ENCODE results near the gene AUTS2. TPM values are rescaled to one million over a fixed set of nuclear protein-coding genes. Genes with fewer than 3 reads are reported as not detected.

Gene AUTS2
- total RNA-seq, 2 donors from 2014 or later: 8.6 TPM

DNA sequence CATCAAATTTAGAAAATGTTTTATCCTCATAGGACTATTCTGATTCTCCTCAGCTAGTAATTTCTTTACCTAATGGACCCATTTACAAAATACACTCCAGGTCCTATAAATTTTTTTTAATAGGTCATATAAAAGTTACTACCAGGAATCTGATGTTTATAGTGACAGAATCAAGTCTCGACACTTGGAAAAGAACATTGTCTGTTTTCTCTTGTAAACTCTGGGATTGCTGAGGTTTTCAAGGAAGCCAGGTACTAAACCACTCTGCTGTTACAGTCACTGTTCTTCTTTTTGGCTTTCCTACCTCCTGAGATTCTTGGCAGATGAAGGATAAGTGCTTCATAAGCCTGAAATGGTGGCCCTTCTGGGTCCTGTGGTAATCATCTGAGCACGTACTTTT is 493.1 kb downstream of the AUTS2 start:
- Histone ChIP-seq H3K4me1 (peaks cover 0 to 24% of the 10 kb centered on the region in 2 donors), H3K27ac (no peak overlapping the region), H3K4me3 (no peak overlapping the region), H3K27me3 (no peaks in the 10 kb centered on the region), H3K36me3 (no peaks in the 10 kb centered on the region), H3K9me3 (peaks cover 0 to 8% of the 10 kb centered on the region in 2 donors)
- TF ChIP-seq, protein P1, sequence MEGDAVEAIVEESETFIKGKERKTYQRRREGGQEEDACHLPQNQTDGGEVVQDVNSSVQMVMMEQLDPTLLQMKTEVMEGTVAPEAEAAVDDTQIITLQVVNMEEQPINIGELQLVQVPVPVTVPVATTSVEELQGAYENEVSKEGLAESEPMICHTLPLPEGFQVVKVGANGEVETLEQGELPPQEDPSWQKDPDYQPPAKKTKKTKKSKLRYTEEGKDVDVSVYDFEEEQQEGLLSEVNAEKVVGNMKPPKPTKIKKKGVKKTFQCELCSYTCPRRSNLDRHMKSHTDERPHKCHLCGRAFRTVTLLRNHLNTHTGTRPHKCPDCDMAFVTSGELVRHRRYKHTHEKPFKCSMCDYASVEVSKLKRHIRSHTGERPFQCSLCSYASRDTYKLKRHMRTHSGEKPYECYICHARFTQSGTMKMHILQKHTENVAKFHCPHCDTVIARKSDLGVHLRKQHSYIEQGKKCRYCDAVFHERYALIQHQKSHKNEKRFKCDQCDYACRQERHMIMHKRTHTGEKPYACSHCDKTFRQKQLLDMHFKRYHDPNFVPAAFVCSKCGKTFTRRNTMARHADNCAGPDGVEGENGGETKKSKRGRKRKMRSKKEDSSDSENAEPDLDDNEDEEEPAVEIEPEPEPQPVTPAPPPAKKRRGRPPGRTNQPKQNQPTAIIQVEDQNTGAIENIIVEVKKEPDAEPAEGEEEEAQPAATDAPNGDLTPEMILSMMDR (IDR thresholded peaks at IDR 0.05): no peak
- DNase-seq (ENCODE audit: low spot score): no peak

DNA sequence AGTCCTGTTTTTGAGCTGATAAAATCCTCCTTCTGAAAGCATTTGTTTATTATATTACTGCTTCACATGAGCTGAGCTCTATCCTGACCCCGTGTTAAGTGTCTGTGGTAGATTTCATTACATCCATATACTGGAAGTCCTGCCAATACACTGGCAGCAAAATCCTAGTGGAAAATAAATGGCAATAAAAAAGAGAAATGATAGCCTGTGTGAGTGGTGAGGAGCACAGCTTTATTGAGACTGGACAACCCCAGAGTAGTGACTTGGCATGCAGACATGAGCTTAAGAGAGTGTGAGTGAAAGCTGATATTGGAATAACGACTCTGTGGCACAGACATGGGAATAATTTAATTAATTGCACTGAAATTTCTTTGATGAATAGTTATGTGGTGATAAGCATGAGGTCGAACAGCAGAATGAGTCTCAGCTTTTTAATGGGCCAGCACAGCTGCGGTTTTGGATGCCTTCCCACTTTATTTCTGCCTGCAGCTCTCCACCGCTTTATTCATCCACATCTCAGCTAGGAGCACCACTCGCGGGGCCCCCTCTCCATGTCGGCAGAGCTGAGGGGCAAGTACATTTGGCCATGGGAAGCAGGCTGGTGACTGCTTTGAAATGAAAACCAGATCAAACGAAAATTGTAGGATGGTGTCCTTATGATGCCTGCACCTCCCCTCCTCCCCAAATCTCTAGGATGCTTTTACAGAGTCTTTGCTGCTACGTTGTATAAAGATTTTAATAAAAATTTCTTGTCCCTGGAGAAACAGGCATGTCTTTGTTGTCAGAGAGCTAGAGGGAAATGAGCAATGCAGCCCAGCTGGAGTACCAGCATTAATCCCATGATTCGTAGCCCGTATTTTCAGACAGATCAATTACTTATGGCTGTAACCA is 494.3 kb downstream of the AUTS2 start:
- Histone ChIP-seq H3K9me3 (no peaks in the 10 kb centered on the region), H3K4me3 (no peak overlapping the region), H3K27me3 (no peaks in the 10 kb centered on the region), H3K27ac (no peak overlapping the region), H3K4me1 (peaks cover 0 to 24% of the 10 kb centered on the region in 2 donors), H3K36me3 (no peaks in the 10 kb centered on the region)
- no peak for DNase-seq (ENCODE audit: low spot score)
- TF ChIP-seq, protein P1 (IDR thresholded peaks at IDR 0.05): no peak

DNA sequence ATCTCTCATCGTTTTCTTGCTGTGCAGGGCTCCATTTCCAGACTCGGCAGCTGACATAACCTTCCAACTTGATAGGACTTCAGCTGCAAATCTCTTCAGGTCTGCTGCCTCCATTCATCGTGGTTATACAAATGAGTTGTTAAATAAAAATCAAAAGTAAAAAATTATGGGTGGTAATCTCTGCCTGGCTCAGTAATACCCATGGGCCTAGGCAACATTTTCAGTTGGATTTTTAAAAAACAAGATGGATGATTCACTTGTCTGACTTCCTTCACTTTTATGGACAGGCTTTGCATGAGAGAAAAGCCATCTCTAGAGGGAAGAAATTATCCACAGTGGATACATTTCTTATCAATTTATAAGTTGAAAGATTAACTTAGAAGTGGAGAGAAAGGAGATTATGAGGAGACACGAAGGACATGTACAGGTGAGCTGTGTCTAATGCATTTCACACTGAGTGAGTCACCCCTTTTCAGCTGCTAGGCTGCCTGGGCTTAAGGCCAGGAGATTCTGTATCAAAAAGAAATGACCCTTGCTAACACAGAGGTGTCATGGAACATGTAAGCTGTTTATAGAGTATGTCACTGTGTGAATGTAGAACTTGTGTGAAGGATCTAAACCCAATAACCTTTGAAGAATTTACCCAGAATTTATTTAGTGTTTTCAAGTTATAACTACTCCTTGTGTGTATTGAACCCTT is 495.1 kb downstream of the AUTS2 start:
- no peak overlapping the region for H3K27ac ChIP-seq

DNA sequence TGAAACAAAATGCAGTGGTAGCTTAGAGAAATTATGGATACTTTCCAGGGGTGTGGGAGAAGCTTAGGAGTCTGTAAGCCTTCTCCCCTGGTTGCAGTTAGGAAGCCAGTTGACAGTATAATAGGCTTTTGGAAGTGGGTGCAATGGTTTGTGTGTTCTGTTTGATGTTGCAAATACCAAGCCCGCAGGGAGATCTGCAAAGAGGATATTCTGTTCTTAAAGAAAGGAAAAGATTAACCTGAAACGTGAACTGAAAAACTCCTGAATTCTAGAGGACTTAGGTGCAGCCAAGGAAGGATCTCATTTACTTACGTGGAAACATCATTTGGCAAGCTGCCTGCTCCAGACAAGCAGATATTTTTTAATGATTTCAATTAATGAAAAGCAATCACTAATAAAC is 496.6 kb downstream of the AUTS2 start:
- no peak for DNase-seq (ENCODE audit: low spot score)
- H3K4me1 ChIP-seq: peaks cover 0 to 24% of the 10 kb centered on the region in 2 donors
- TF ChIP-seq, protein P1 (IDR thresholded peaks at IDR 0.05): no peak
- no peaks in the 10 kb centered on the region for H3K36me3 ChIP-seq
- no peak overlapping the region for H3K4me3 ChIP-seq
- H3K27ac ChIP-seq: no peak overlapping the region
- H3K27me3 ChIP-seq: no peaks in the 10 kb centered on the region
- H3K9me3 ChIP-seq: no peaks in the 10 kb centered on the region

More for the DNA sequence above, 495.1 kb downstream of the AUTS2 start:
- Histone ChIP-seq H3K27me3 (no peaks in the 10 kb centered on the region), H3K4me1 (peaks cover 0 to 24% of the 10 kb centered on the region in 2 donors), H3K4me3 (no peak overlapping the region), H3K9me3 (no peaks in the 10 kb centered on the region), H3K36me3 (no peaks in the 10 kb centered on the region)
- no peak for DNase-seq (ENCODE audit: low spot score)
- TF ChIP-seq, protein P1 (IDR thresholded peaks at IDR 0.05): no peak

DNA sequence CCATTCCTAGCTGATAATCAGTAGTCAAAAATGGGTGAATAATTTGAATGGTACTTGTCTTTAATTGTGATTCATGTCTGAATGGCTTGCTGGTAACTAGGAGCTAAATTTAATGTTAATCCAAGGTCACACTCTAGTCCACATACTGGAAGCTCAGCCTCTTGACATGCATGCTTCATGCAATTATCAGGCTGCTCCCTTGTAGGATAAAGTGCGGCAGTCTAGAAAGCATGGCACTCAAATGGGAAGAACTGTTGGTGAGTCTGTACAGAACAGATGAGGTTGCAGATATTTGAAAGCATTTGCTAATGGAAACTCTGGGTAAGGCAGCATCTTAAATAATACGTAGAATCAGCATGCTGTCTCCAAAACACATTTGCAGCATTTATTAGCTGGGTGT is 499.4 kb downstream of the AUTS2 start:
- no peak overlapping the region for H3K27ac ChIP-seq
- no peak overlapping the region for H3K4me3 ChIP-seq
- DNase-seq (ENCODE audit: low spot score): no peak
- H3K27me3 ChIP-seq: no peaks in the 10 kb centered on the region
- peaks cover 0 to 15% of the 10 kb centered on the region in 2 donors for H3K4me1 ChIP-seq
- H3K36me3 ChIP-seq: no peaks in the 10 kb centered on the region
- H3K9me3 ChIP-seq: no peaks in the 10 kb centered on the region
- TF ChIP-seq, protein P1 (IDR thresholded peaks at IDR 0.05): no peak

All from right atrium auricular region (tissue), 2 donors.